ENCODE data around the gene TMEM181. TPM values are rescaled to one million over a fixed set of nuclear protein-coding genes. Genes with fewer than 3 reads are reported as not detected.
"Not testable (repeated sequence)": the region's sequence is repeated elsewhere in the genome, so short reads cannot be mapped to it uniquely, and the experiment has no call there.

Gene TMEM181
- total RNA-seq, 2 experiments from 2014 or later: 16.9 to 17.6 TPM

- Mint-ChIP-seq H3K27ac (no peak overlapping the region), H3K27me3 (peaks cover 24% of the 10 kb centered on the region), H3K9me3 (no peaks in the 10 kb centered on the region), H3K36me3 (ENCODE audit: low read depth) (no peaks in the 10 kb centered on the region), H3K4me3 (no peak overlapping the region), H3K4me1 (no peaks in the 10 kb centered on the region)
- CTCF ChIA-PET: interaction anchor here (0.5 kb wide), 1 partner anchor 26 kb away, joined by 4 read pairs; no protein-coding TSS in a partner anchor
- POLR2A ChIA-PET: no interaction called here
- DNase-seq: no peak
Measured at GRCh38 chr6:158543606-158544185, 16.2 kb upstream of the TMEM181 start.

GRCh38 chr6:158544428-158544827 lies 15.5 kb upstream of the TMEM181 start:
- DNase-seq: no peak
- Mint-ChIP-seq H3K36me3 (ENCODE audit: low read depth) (no peaks in the 10 kb centered on the region), H3K27me3 (peaks cover 17% of the 10 kb centered on the region), H3K9me3 (no peaks in the 10 kb centered on the region), H3K27ac (no peak overlapping the region), H3K4me1 (no peaks in the 10 kb centered on the region), H3K4me3 (no peak overlapping the region)
- POLR2A ChIA-PET: no interaction called here
- CTCF ChIA-PET: interaction anchor here (0.6 kb wide), 1 partner anchor 544 kb away, joined by 3 read pairs; no protein-coding TSS in a partner anchor

GRCh38 chr6:158545043-158545966 lies 14.6 kb upstream of the TMEM181 start:
- Mint-ChIP-seq H3K36me3 (ENCODE audit: low read depth) (no peaks in the 10 kb centered on the region), H3K27ac (no peak overlapping the region), H3K9me3 (no peaks in the 10 kb centered on the region), H3K4me3 (no peak overlapping the region), H3K27me3 (peaks cover 9% of the 10 kb centered on the region), H3K4me1 (no peaks in the 10 kb centered on the region)
- ChIA-PET POLR2A (no interaction called here), CTCF (interaction anchor here (0.6 kb wide), 1 partner anchor 338 kb away, joined by 3 read pairs; no protein-coding TSS in a partner anchor)
- DNase-seq: no peak

GRCh38 chr6:158548418-158549161 lies 11.3 kb upstream of the TMEM181 start:
- CTCF ChIA-PET: interaction anchor here (0.7 to 2.0 kb wide), 3 partner anchors 8 to 86 kb away, joined by 3 to 6 read pairs (median 4); no protein-coding TSS in a partner anchor
- H3K9me3 Mint-ChIP-seq: no peaks in the 10 kb centered on the region
- peaks cover 6% of the 10 kb centered on the region for H3K27me3 Mint-ChIP-seq
- H3K4me3 Mint-ChIP-seq: no peak overlapping the region
- no peaks in the 10 kb centered on the region for H3K4me1 Mint-ChIP-seq
- DNase-seq: no peak
- no peaks in the 10 kb centered on the region for H3K36me3 Mint-ChIP-seq (ENCODE audit: low read depth)
- no peak overlapping the region for H3K27ac Mint-ChIP-seq
- POLR2A ChIA-PET: no interaction called here

- H3K27me3 Mint-ChIP-seq: peaks cover 22% of the 10 kb centered on the region
- H3K9me3 Mint-ChIP-seq: no peaks in the 10 kb centered on the region
- H3K4me3 Mint-ChIP-seq: no peak overlapping the region
- peaks cover 10% of the 10 kb centered on the region for H3K4me1 Mint-ChIP-seq
- no peak for DNase-seq
- no peak overlapping the region for H3K27ac Mint-ChIP-seq
- POLR2A ChIA-PET: no interaction called here
- CTCF ChIA-PET: interaction anchor here (0.5 to 1.3 kb wide), 7 partner anchors 13 to 331 kb away, joined by 3 to 5 read pairs (median 3); no protein-coding TSS in a partner anchor
- no peaks in the 10 kb centered on the region for H3K36me3 Mint-ChIP-seq (ENCODE audit: low read depth)
Measured at GRCh38 chr6:158552055-158552795, 7.7 kb upstream of the TMEM181 start.

GRCh38 chr6:158552796-158553138 lies 7.1 kb upstream of the TMEM181 start:
- CTCF ChIA-PET: interaction anchor here (0.6 to 1.3 kb wide), 5 partner anchors 12 to 599 kb away, joined by 3 to 5 read pairs (median 3); no protein-coding TSS in a partner anchor
- H3K4me3 Mint-ChIP-seq: no peak overlapping the region
- no peak for DNase-seq
- no peak overlapping the region for H3K27ac Mint-ChIP-seq
- no peaks in the 10 kb centered on the region for H3K36me3 Mint-ChIP-seq (ENCODE audit: low read depth)
- H3K27me3 Mint-ChIP-seq: peaks cover 22% of the 10 kb centered on the region
- POLR2A ChIA-PET: no interaction called here
- no peaks in the 10 kb centered on the region for H3K9me3 Mint-ChIP-seq
- peaks cover 10% of the 10 kb centered on the region for H3K4me1 Mint-ChIP-seq

GRCh38 chr6:158554611-158555361 lies 5.1 kb upstream of the TMEM181 start:
- Mint-ChIP-seq H3K27ac (no peak overlapping the region), H3K27me3 (peaks cover 22% of the 10 kb centered on the region)
- POLR2A ChIA-PET: no interaction called here

GRCh38 chr6:158556113-158556512 lies 3.8 kb upstream of the TMEM181 start:
- ChIA-PET POLR2A (no interaction called here), CTCF (interaction anchor here (0.6 to 4.0 kb wide), 2 partner anchors 12 to 465 kb away, joined by 3 to 12 read pairs; no protein-coding TSS in a partner anchor)
- Mint-ChIP-seq H3K9me3 (no peaks in the 10 kb centered on the region), H3K36me3 (ENCODE audit: low read depth) (no peaks in the 10 kb centered on the region), H3K27ac (no peak overlapping the region), H3K4me3 (no peak overlapping the region), H3K4me1 (peaks cover 23% of the 10 kb centered on the region), H3K27me3 (peaks cover 22% of the 10 kb centered on the region)
- DNase-seq: no peak

More at GRCh38 chr6:158554611-158555361, 5.1 kb upstream of the TMEM181 start:
- no peak for DNase-seq
- no peak overlapping the region for H3K4me3 Mint-ChIP-seq
- peaks cover 17% of the 10 kb centered on the region for H3K4me1 Mint-ChIP-seq
- CTCF ChIA-PET: interaction anchor here (0.6 to 1.5 kb wide), 4 partner anchors 15 to 168 kb away, joined by 3 read pairs; no protein-coding TSS in a partner anchor
- H3K36me3 Mint-ChIP-seq (ENCODE audit: low read depth): no peaks in the 10 kb centered on the region
- no peaks in the 10 kb centered on the region for H3K9me3 Mint-ChIP-seq

- H3K9me3 Mint-ChIP-seq; POLR2A ChIA-PET; H3K36me3 Mint-ChIP-seq (ENCODE audit: low read depth); H3K27ac Mint-ChIP-seq; DNase-seq; H3K4me3 Mint-ChIP-seq: not testable (repeated sequence)
- peaks cover 22% of the 10 kb centered on the region for H3K27me3 Mint-ChIP-seq
- CTCF ChIA-PET: interaction anchor here (0.6 to 4.0 kb wide), 4 partner anchors 10 to 34 kb away, joined by 3 to 12 read pairs (median 4); no protein-coding TSS in a partner anchor
- H3K4me1 Mint-ChIP-seq: peaks cover 33% of the 10 kb centered on the region
Measured at GRCh38 chr6:158557110-158557509, 2.8 kb upstream of the TMEM181 start.

GRCh38 chr6:158557927-158558326 lies 2.0 kb upstream of the TMEM181 start:
- POLR2A ChIA-PET: no interaction called here
- CTCF ChIA-PET: interaction anchor here (0.7 to 4.0 kb wide), 5 partner anchors 10 to 352 kb away, joined by 3 to 12 read pairs (median 3); no protein-coding TSS in a partner anchor
- H3K4me1 Mint-ChIP-seq: peaks cover 41% of the 10 kb centered on the region
- H3K4me3 Mint-ChIP-seq: no peak overlapping the region
- H3K36me3 Mint-ChIP-seq (ENCODE audit: low read depth): peaks cover 9% of the 10 kb centered on the region
- H3K9me3 Mint-ChIP-seq: no peaks in the 10 kb centered on the region
- no peak overlapping the region for H3K27ac Mint-ChIP-seq
- DNase-seq: no peak
- peaks cover 17% of the 10 kb centered on the region for H3K27me3 Mint-ChIP-seq

- peak overlapping the region; percentile 62 for H3K4me3 Mint-ChIP-seq
- peak overlapping the region; percentile 83 for H3K27ac Mint-ChIP-seq
- peaks cover 11% of the 10 kb centered on the region for H3K36me3 Mint-ChIP-seq (ENCODE audit: low read depth)
- H3K4me1 Mint-ChIP-seq: peaks cover 43% of the 10 kb centered on the region
- POLR2A ChIA-PET: no interaction called here
- peaks cover 16% of the 10 kb centered on the region for H3K27me3 Mint-ChIP-seq
- no peak for DNase-seq
- H3K9me3 Mint-ChIP-seq: no peaks in the 10 kb centered on the region
- CTCF ChIA-PET: interaction anchor here (0.7 to 4.0 kb wide), 9 partner anchors 9 to 352 kb away, joined by 3 to 12 read pairs (median 3); no protein-coding TSS in a partner anchor
Measured at GRCh38 chr6:158558415-158559306, 1.2 kb upstream of the TMEM181 start.
